Measurements from ENCODE around the gene CD2BP2.

CD2BP2 gene

DNA sequence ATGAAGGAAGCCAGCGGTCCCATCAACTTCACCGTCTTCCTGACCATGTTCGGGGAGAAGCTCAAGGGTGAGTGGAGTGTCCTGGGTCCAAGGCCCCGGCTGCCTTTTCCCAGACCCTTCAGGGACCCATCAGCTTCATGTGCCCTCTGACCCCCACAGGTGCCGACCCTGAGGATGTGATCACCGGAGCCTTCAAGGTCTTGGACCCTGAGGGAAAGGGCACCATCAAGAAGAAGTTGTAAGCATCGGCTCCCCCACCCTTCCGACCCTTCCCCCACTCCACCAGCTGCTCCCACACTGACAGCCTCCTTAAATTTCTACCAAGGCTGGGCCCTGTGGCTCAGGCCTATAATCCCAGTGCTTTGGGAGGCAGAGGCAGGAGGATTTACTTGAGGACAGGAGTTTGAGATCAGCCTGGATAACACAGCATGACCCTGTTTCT lies 21.4 kb upstream of the CD2BP2 start:
- Histone ChIP-seq H3K4me2 (ENCODE audit: low read depth, low read length, poor library complexity, severe bottlenecking) (peak overlapping the region; percentile 99), H3K4me1 (ENCODE audit: insufficient read depth, low read length, poor library complexity, severe bottlenecking) (peaks cover 46% of the 10 kb centered on the region), H3K27me3 (ENCODE audit: insufficient read depth, low read length, poor library complexity, severe bottlenecking) (no peaks in the 10 kb centered on the region), H4K20me1 (ENCODE audit: insufficient read depth, low read length, poor library complexity, severe bottlenecking) (peaks cover 13% of the 10 kb centered on the region), H3K4me3 (ENCODE audit: low read length, poor library complexity, severe bottlenecking) (peak overlapping the region; percentile 97), H3K9ac (ENCODE audit: low read depth, low read length, poor library complexity, severe bottlenecking) (peak overlapping the region; percentile 90), H3F3A (ENCODE audit: low read depth) (peaks cover 16% of the 10 kb centered on the region), H2AFZ (ENCODE audit: low read length) (no peak overlapping the region), H3K36me3 (ENCODE audit: insufficient read depth, low read length) (no peaks in the 10 kb centered on the region), H3K9me2 (replicated peaks; ENCODE audit: low read depth, low read length) (no peaks in the 10 kb centered on the region), H3K79me2 (ENCODE audit: insufficient read depth, low read length) (peaks cover 32% of the 10 kb centered on the region), H3K9me3 (ENCODE audit: insufficient read depth, low read depth, low read length) (no peaks in the 10 kb centered on the region)
- no peak for TF ChIP-seq EZH2phosphoT487 (IDR thresholded peaks at IDR 0.05; ENCODE audit: borderline replicate concordance)
- TF ChIP-seq, protein P1, sequence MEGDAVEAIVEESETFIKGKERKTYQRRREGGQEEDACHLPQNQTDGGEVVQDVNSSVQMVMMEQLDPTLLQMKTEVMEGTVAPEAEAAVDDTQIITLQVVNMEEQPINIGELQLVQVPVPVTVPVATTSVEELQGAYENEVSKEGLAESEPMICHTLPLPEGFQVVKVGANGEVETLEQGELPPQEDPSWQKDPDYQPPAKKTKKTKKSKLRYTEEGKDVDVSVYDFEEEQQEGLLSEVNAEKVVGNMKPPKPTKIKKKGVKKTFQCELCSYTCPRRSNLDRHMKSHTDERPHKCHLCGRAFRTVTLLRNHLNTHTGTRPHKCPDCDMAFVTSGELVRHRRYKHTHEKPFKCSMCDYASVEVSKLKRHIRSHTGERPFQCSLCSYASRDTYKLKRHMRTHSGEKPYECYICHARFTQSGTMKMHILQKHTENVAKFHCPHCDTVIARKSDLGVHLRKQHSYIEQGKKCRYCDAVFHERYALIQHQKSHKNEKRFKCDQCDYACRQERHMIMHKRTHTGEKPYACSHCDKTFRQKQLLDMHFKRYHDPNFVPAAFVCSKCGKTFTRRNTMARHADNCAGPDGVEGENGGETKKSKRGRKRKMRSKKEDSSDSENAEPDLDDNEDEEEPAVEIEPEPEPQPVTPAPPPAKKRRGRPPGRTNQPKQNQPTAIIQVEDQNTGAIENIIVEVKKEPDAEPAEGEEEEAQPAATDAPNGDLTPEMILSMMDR (conservative IDR thresholded peaks at IDR 0.05; ENCODE audit: low read length), result no peak

- Histone ChIP-seq H3K79me2 (ENCODE audit: insufficient read depth, low read length) (peaks cover 26% of the 10 kb centered on the region), H3K4me2 (ENCODE audit: low read depth, low read length, poor library complexity, severe bottlenecking) (no peak overlapping the region), H3K9me2 (replicated peaks; ENCODE audit: low read depth, low read length) (no peaks in the 10 kb centered on the region), H3K9me3 (ENCODE audit: insufficient read depth, low read depth, low read length) (no peaks in the 10 kb centered on the region), H3K36me3 (ENCODE audit: insufficient read depth, low read length) (no peaks in the 10 kb centered on the region), H3K4me3 (ENCODE audit: low read length, poor library complexity, severe bottlenecking) (no peak overlapping the region), H3K27me3 (ENCODE audit: insufficient read depth, low read length, poor library complexity, severe bottlenecking) (no peaks in the 10 kb centered on the region), H3K9ac (ENCODE audit: low read depth, low read length, poor library complexity, severe bottlenecking) (peak overlapping the region; percentile 90), H4K20me1 (ENCODE audit: insufficient read depth, low read length, poor library complexity, severe bottlenecking) (peaks cover 9% of the 10 kb centered on the region), H3F3A (ENCODE audit: low read depth) (peaks cover 16% of the 10 kb centered on the region), H2AFZ (ENCODE audit: low read length) (no peak overlapping the region), H3K4me1 (ENCODE audit: insufficient read depth, low read length, poor library complexity, severe bottlenecking) (peaks cover 43% of the 10 kb centered on the region)
- TF ChIP-seq, protein P1 (conservative IDR thresholded peaks at IDR 0.05; ENCODE audit: low read length), result no peak
- TF ChIP-seq EZH2phosphoT487 (IDR thresholded peaks at IDR 0.05; ENCODE audit: borderline replicate concordance), result no peak
Observed at GRCh38 chr16:30375864-30376263, 20.8 kb upstream of the CD2BP2 start.

- Histone ChIP-seq H4K20me1 (ENCODE audit: insufficient read depth, low read length, poor library complexity, severe bottlenecking) (peaks cover 11% of the 10 kb centered on the region), H3K27me3 (ENCODE audit: insufficient read depth, low read length, poor library complexity, severe bottlenecking) (no peaks in the 10 kb centered on the region), H3K4me3 (ENCODE audit: low read length, poor library complexity, severe bottlenecking) (no peak within 1 kb of the TSS), H3K9me3 (ENCODE audit: insufficient read depth, low read depth, low read length) (no peaks in the 10 kb centered on the region), H3K79me2 (ENCODE audit: insufficient read depth, low read length) (peaks cover 16% of the 10 kb centered on the region), H2AFZ (ENCODE audit: low read length) (no peak within 1 kb of the TSS), H3F3A (ENCODE audit: low read depth) (peaks cover 16% of the 10 kb centered on the region), H3K9me2 (replicated peaks; ENCODE audit: low read depth, low read length) (no peaks in the 10 kb centered on the region), H3K4me1 (ENCODE audit: insufficient read depth, low read length, poor library complexity, severe bottlenecking) (peaks cover 32% of the 10 kb centered on the region), H3K9ac (ENCODE audit: low read depth, low read length, poor library complexity, severe bottlenecking) (no peak within 1 kb of the TSS), H3K36me3 (ENCODE audit: insufficient read depth, low read length) (no peaks in the 10 kb centered on the region), H3K4me2 (ENCODE audit: low read depth, low read length, poor library complexity, severe bottlenecking) (no peak within 1 kb of the TSS)
- TF ChIP-seq, protein P1 (conservative IDR thresholded peaks at IDR 0.05; ENCODE audit: low read length), result no peak
- TF ChIP-seq EZH2phosphoT487 (IDR thresholded peaks at IDR 0.05; ENCODE audit: borderline replicate concordance), result no peak
Observed at GRCh38 chr16:30374538-30374937, 19.4 kb upstream of the CD2BP2 start, which contains the start of gene MYL11. Gene MYL11 (plus strand): TSS chr16:30374802. CDS start chr16:30374858, 56 bp downstream.

Data from Loucy (cell line).